Fibroblast of pulmonary artery (primary cell): Measurements from ENCODE around the gene PTPN11.
A peak's percentile ranks its signal among the peaks of the same experiment; 100 is the strongest.

Experiments used
- DNase-seq: peaks from one replicate; pipeline ENCODE4 v3.0.0-alpha.2; 2010; ENCODE audit warnings: low read depth
- H3K4me3 ChIP-seq: replicated peaks from 2 replicates; pipeline ENCODE4 v1.5.1; 2011; ENCODE audit warnings: low read depth, mild to moderate bottlenecking, control low read depth, low read length, moderate library complexity
- CTCF ChIP-seq: IDR thresholded peaks from 2 replicates; pipeline ENCODE4 v1.5.1; 2011; ENCODE audit warnings: mild to moderate bottlenecking, control low read depth, low read length, inconsistent platforms; ENCODE audit errors: missing control alignments

PTPN11 gene

DNA sequence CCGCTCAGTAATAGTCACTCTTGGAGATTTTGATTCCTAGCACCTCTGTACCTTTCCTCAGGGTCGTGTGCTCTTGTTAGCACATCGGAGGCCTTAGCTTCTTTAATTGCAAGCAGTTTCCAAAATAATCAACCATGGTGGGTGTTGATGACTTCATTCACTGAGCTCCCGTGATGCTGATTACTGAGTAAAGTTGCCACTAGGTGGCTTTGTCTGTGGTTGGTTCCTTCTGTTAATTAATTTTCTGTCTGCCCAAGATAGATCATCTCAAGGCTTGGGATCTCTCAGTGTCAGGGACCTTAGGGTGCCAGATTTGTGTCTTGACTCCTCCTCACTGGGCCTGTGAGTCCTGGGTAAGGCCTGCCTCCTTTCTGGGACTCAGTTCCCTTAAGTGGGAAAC lies 54.3 kb downstream of the PTPN11 start:
- H3K4me3 ChIP-seq, result no peak overlapping the region
- no peak for DNase-seq
- TF ChIP-seq CTCF, result peak; percentile 15

DNA sequence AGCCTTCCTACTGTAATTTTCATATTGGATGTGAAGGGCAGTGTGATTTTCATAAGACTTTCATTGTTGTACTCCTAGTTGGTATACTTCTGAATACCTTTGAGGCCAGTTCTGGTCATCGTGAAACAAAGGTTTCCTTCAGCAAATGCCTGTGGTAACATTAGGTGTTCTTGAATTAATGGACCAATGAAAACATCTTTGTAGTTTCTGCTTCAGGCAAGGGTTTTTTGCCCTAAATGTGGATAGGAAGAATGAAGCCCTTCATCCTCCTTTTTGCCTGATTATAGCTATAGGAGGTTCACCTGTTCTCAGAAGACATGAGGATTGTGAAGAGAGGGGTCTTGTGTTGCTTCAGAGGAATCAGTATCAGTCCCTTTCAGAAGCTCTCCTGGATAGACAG lies 60.7 kb downstream of the PTPN11 start:
- no peak overlapping the region for H3K4me3 ChIP-seq
- TF ChIP-seq CTCF, result no peak
- DNase-seq, result no peak

DNA sequence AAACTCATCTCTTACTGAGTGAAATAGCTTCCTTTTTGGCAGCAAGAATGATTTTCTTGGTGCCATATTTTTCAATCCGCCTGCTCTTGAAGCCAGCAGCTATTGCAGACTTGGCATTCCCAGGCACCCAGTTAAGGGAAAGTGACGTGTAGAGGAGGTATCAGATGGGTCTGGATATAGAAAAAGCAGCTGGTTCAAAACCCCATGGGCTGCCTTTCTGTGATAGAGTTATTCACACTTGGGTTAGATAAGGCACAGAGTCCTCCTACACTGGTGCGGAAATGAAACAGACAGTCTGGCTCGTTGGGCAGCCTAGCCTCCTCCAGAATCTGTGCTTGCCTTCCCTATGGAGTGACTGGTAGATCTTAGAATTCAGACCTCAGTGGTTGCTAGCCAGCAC lies 62.2 kb downstream of the PTPN11 start:
- peak; percentile 27 for DNase-seq
- TF ChIP-seq CTCF, result no peak
- no peak overlapping the region for H3K4me3 ChIP-seq

- DNase-seq, result no peak
- TF ChIP-seq CTCF, result no peak
- H3K4me3 ChIP-seq, result no peak overlapping the region
Observed at GRCh38 chr12:112482733-112483132, 64.0 kb downstream of the PTPN11 start.

GRCh38 chr12:112486361-112486760 lies 67.6 kb downstream of the PTPN11 start:
- no peak for TF ChIP-seq CTCF
- DNase-seq, result no peak
- H3K4me3 ChIP-seq, result no peak overlapping the region

DNA sequence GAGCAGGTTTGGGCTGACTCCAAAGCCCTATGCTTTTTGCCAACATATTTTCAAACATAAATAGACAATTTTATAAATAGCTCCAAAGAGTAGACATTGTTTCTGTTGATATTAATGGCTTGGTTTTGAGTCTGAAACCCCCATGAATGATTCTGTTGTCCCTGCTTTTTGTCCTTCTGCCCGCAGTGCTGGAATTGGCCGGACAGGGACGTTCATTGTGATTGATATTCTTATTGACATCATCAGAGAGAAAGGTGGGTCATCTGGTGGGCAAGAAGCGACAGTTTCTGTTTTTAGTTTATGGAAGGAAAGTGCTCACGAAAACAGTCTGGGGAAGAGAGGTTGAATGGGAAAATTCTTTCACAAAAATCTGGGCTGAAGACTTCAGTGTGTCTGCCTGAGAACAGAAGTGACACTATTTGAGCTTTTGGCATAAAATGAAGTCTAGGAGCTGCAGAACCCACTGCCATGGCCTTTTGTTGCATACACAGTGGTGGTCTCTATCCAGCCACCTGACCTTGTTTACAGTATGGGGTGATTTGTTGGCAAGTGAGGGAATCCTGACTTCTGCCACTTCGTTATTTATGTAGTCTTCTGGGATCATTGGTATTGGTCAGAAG lies 69.6 kb downstream of the PTPN11 start:
- no peak for TF ChIP-seq CTCF
- H3K4me3 ChIP-seq, result no peak overlapping the region
- no peak for DNase-seq

DNA sequence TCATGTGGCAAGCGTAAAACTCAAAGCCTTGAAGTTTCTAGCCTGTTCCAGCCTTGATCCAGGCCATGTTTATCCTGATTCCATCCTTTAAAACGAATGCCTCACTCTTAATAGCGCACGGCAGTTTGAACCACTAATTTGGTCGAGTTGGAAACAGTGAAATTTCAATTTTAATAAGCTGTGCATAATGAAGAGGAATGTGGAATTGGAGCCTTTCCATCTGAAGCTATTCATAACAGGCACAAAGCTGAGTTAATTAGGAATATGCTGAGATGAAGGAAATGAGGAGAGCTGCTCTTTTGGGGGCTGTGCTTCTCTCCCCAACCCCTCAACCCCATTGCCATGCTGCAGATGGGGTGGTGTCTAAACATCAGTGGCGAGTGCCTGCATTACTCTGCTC lies 70.7 kb downstream of the PTPN11 start:
- DNase-seq, result no peak
- no peak for TF ChIP-seq CTCF
- H3K4me3 ChIP-seq, result no peak overlapping the region
